Measurements from ENCODE around the gene UPF1.

Gene UPF1

GRCh38 chr19:18870531-18871172 is 38.9 kb downstream of the UPF1 start:
- DNase-seq = no peak

- no peak for DNase-seq
These were observed 39.8 kb downstream of the UPF1 start for GRCh38 chr19:18871543-18871942.

- no peak for DNase-seq
These were observed 44.0 kb downstream of the UPF1 start for GRCh38 chr19:18875726-18876125.

GRCh38 chr19:18876865-18877264 is 45.1 kb downstream of the UPF1 start:
- no peak for DNase-seq

GRCh38 chr19:18878058-18878797 is 46.5 kb downstream of the UPF1 start:
- no peak for DNase-seq

- DNase-seq = no peak
These were observed 47.3 kb downstream of the UPF1 start for GRCh38 chr19:18878858-18879578.

GRCh38 chr19:18879579-18880373 is 48.0 kb downstream of the UPF1 start:
- DNase-seq = no peak

- DNase-seq = no peak
These were observed 49.7 kb downstream of the UPF1 start for GRCh38 chr19:18881491-18881890.

GRCh38 chr19:18883526-18884304 is 52.0 kb downstream of the UPF1 start:
- no peak for DNase-seq

GRCh38 chr19:18886972-18887371 is 55.2 kb downstream of the UPF1 start:
- DNase-seq = no peak

GRCh38 chr19:18889949-18890745 is 58.4 kb downstream of the UPF1 start:
- no peak for DNase-seq

GRCh38 chr19:18893587-18894253 is 62.0 kb downstream of the UPF1 start:
- no peak for DNase-seq

GRCh38 chr19:18894254-18895037 is 62.7 kb downstream of the UPF1 start:
- no peak for DNase-seq

GRCh38 chr19:18895038-18895823 is 63.5 kb downstream of the UPF1 start:
- DNase-seq = peak; percentile 78

GRCh38 chr19:18895824-18896341 is 64.1 kb downstream of the UPF1 start, which contains the start of gene CERS1:
CERS1 (minus strand) TSS chr19:18896158; CDS start chr19:18896072, 86 bp downstream.
- DNase-seq = no peak

GRCh38 chr19:18896421-18896841 is 64.7 kb downstream of the UPF1 start:
- no peak for DNase-seq

- DNase-seq = no peak
These were observed 65.6 kb downstream of the UPF1 start for GRCh38 chr19:18897094-18898029.
